ENCODE data around the gene SYNJ2BP. TPM values are rescaled to one million over a fixed set of nuclear protein-coding genes. Genes with fewer than 3 reads are reported as not detected.

Gene SYNJ2BP
- total RNA-seq, 1 donor from 2014 or later, result 20.1 TPM

DNA sequence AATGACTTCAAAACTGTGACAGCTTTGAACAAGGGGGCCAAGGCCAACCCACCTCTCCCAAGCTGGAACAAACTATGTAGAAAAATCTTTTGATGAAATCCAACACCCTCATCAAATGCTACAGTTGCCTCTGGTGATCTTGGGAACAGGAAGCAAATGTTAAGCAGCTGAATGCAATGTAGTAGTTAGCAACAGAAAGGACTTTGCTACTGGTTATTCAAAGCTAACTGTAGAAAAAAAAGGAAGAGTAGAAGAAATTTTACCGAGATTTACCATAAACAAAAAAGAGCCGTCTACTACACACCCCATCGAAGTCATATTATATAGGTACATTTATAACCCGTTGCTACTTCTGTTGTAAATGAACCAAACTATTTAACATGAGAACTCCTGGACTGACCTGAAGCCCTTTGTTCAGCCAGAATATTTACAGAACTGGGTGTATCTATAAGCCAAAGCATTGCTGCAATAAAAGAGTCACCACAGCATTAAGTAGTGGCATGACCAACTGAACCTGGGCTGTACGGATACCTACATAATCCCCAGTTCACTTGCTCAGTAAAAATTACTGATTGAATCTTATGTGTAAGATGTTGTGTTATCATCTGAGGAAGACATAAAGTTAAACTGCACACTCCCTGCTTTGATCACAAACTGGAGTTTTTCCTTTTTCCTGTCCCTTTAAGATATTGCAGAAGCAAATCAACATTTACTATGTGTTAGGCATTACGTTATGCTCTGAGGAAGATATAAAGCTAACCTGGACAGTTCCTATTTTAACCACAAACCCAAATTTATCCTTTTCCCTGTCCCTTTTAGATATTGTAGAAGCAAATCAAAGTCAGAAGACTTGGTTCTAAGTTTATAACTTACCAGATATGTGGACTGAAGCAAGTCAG, 25.1 kb downstream of the SYNJ2BP start:
- no peak for DNase-seq

DNA sequence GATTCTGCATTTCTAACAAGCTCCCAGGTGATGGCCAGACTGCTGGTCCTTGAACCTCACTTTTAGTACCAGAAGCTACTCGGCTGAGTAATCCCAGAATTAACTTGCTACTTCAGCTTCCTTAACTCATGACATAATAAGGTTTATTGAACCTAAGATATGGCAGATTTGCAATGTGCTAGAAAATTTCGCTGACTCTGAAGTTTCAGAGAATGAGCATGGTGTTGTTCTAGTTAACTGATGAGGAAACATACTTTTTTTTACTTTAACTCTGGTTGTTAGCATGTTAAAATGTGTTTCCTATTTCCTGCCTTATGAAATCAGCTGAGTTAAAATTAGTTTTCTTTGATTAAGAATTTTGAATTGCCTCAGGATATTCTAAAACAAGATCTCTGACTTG, 34.4 kb downstream of the SYNJ2BP start:
- DNase-seq, result no peak

DNA sequence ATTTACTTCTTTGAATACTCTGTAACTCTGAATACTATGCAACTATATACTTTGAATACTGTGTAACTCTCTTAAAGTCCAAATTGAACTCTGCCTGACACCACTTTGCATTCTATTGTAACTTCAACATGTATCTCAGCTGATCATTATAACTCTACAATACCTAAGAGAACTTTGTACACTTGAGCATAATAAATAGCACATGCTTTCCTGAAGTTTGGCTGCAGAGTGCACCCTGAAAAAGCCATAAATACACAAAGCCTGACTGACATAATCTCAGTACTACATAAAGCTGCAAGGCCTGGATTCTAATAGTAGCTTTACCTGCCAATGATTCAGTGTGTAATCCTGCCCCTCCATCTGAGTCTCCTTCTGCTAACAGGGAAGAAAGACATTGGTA, 36.1 kb downstream of the SYNJ2BP start:
- no peak for DNase-seq

DNA sequence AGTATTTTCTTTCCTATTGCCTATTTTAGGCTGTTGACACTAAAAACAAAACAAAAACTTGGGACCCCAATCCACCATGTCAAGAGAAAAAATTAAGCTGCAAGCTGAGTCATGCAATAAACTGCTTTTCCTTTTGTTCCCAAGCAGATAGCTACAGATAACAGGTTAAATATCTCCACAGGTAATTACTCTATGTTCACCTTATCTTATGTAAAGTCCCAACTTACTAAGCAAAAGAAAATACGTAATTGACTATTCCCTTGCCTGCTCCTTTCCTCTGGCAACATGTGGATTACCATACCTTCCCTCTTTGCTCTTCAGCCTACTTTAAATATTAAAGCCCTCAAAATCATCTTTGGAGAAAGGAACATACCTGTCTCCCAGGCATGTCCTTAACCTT, 38.2 kb downstream of the SYNJ2BP start:
- no peak for DNase-seq

Other genes with a start within 250 kb of the SYNJ2BP start
- 0.42 and 0.68 TPM in 2 replicates for gene SLC8A3, start 228.1 kb downstream of the SYNJ2BP start, total RNA-seq
- gene COX16, start 57.4 kb downstream of the SYNJ2BP start, total RNA-seq, result 41.0 and 71.0 TPM in 2 replicates
- 0.17 and 0.33 TPM in 2 replicates for gene ADAM21, start 35.1 kb upstream of the SYNJ2BP start, total RNA-seq
- gene ADAM20, start 117.9 kb upstream of the SYNJ2BP start, total RNA-seq, result 0.37 and 1.5 TPM in 2 replicates
- gene MED6, start 183.6 kb upstream of the SYNJ2BP start, total RNA-seq, result 32.8 and 35.8 TPM in 2 replicates
- gene TTC9, start 224.8 kb upstream of the SYNJ2BP start, total RNA-seq, result 0.23 and 0.34 TPM in 2 replicates